ENCODE data around the gene MYO1A.

The MYO1A gene

GRCh38 chr12:57091638-57092528 is 42.0 kb upstream of the MYO1A start:
- no peak for ATAC-seq (replicated peaks; ENCODE audit: extremely low read depth, poor library complexity, severe bottlenecking)
- no peak for DNase-seq (ENCODE audit: low spot score in 2 of 2)
- Mint-ChIP-seq H3K36me3 (ENCODE audit: insufficient read depth) (peaks cover 17% of the 10 kb centered on the region), H3K4me1 (peaks cover 64% of the 10 kb centered on the region), H3K4me3 (no peak overlapping the region), H3K9me3 (no peaks in the 10 kb centered on the region), H3K27ac (ENCODE audit: low read depth) (peak overlapping the region; percentile 84), H3K27me3 (no peaks in the 10 kb centered on the region)

GRCh38 chr12:57090924-57091637 is 41.2 kb upstream of the MYO1A start:
- no peak for ATAC-seq (replicated peaks; ENCODE audit: extremely low read depth, poor library complexity, severe bottlenecking)
- DNase-seq (ENCODE audit: low spot score in 2 of 2) = no peak
- Mint-ChIP-seq H3K27me3 (no peaks in the 10 kb centered on the region), H3K4me1 (peaks cover 68% of the 10 kb centered on the region), H3K36me3 (ENCODE audit: insufficient read depth) (peaks cover 14% of the 10 kb centered on the region), H3K9me3 (no peaks in the 10 kb centered on the region), H3K4me3 (peak overlapping the region; percentile 91), H3K27ac (ENCODE audit: low read depth) (peak overlapping the region; percentile 84)

- peaks cover 74% of the 10 kb centered on the region for H3K4me1 Mint-ChIP-seq
- no peak for ATAC-seq (replicated peaks; ENCODE audit: extremely low read depth, poor library complexity, severe bottlenecking)
- DNase-seq (ENCODE audit: low spot score in 2 of 2) = no peak
- H3K9me3 Mint-ChIP-seq = no peaks in the 10 kb centered on the region
- peak overlapping the region; percentile 91 for H3K4me3 Mint-ChIP-seq
- no peaks in the 10 kb centered on the region for H3K27me3 Mint-ChIP-seq
- H3K27ac Mint-ChIP-seq (ENCODE audit: low read depth) = peak overlapping the region; percentile 84
- H3K36me3 Mint-ChIP-seq (ENCODE audit: insufficient read depth) = peaks cover 16% of the 10 kb centered on the region
Measured at GRCh38 chr12:57090490-57090889, 40.6 kb upstream of the MYO1A start.

GRCh38 chr12:57089271-57090245 is 39.6 kb upstream of the MYO1A start:
- Mint-ChIP-seq H3K36me3 (ENCODE audit: insufficient read depth) (peaks cover 16% of the 10 kb centered on the region), H3K4me3 (peak overlapping the region; percentile 91), H3K27me3 (no peaks in the 10 kb centered on the region), H3K9me3 (no peaks in the 10 kb centered on the region), H3K4me1 (peaks cover 73% of the 10 kb centered on the region), H3K27ac (ENCODE audit: low read depth) (peak overlapping the region; percentile 84)
- DNase-seq (ENCODE audit: low spot score in 2 of 2) (no peak), ATAC-seq (replicated peaks; ENCODE audit: extremely low read depth, poor library complexity, severe bottlenecking) (no peak)

GRCh38 chr12:57088354-57089270 is 38.7 kb upstream of the MYO1A start, which contains the start of gene NAB2:
Gene NAB2, plus strand, starts transcription at chr12:57089114. Its CDS starts 158 bp downstream, at chr12:57089272.
- peak within 1 kb of the TSS; percentile 91 for H3K4me3 Mint-ChIP-seq

GRCh38 chr12:57087691-57088353 is 37.9 kb upstream of the MYO1A start:
- Mint-ChIP-seq H3K4me3 (peak overlapping the region; percentile 91), H3K27me3 (no peaks in the 10 kb centered on the region), H3K9me3 (no peaks in the 10 kb centered on the region), H3K36me3 (ENCODE audit: insufficient read depth) (peaks cover 16% of the 10 kb centered on the region), H3K4me1 (peaks cover 60% of the 10 kb centered on the region), H3K27ac (ENCODE audit: low read depth) (peak overlapping the region; percentile 83)
- DNase-seq (ENCODE audit: low spot score in 2 of 2) (peak; percentile 40 to 47), ATAC-seq (replicated peaks; ENCODE audit: extremely low read depth, poor library complexity, severe bottlenecking) (peak; percentile 30)

More at GRCh38 chr12:57088354-57089270, 38.7 kb upstream of the MYO1A start, which contains the start of gene NAB2:
- peaks cover 67% of the 10 kb centered on the region for H3K4me1 Mint-ChIP-seq
- H3K27me3 Mint-ChIP-seq = no peaks in the 10 kb centered on the region
- no peaks in the 10 kb centered on the region for H3K9me3 Mint-ChIP-seq
- DNase-seq (ENCODE audit: low spot score in 2 of 2) (peak; percentile 75 to 84), ATAC-seq (replicated peaks; ENCODE audit: extremely low read depth, poor library complexity, severe bottlenecking) (peak; percentile 69)
- peak within 1 kb of the TSS; percentile 84 for H3K27ac Mint-ChIP-seq (ENCODE audit: low read depth)
- H3K36me3 Mint-ChIP-seq (ENCODE audit: insufficient read depth) = peaks cover 16% of the 10 kb centered on the region

GRCh38 chr12:57087010-57087690 is 37.2 kb upstream of the MYO1A start:
- Mint-ChIP-seq H3K4me1 (peaks cover 53% of the 10 kb centered on the region), H3K9me3 (no peaks in the 10 kb centered on the region), H3K4me3 (peak overlapping the region; percentile 91), H3K27ac (ENCODE audit: low read depth) (peak overlapping the region; percentile 90), H3K36me3 (ENCODE audit: insufficient read depth) (peaks cover 13% of the 10 kb centered on the region), H3K27me3 (no peaks in the 10 kb centered on the region)
- peak; percentile 64 to 68 for DNase-seq (ENCODE audit: low spot score in 2 of 2)
- peak; percentile 57 for ATAC-seq (replicated peaks; ENCODE audit: extremely low read depth, poor library complexity, severe bottlenecking)

GRCh38 chr12:57086493-57087009 is 36.6 kb upstream of the MYO1A start:
- peak overlapping the region; percentile 91 for H3K4me3 Mint-ChIP-seq
- H3K36me3 Mint-ChIP-seq (ENCODE audit: insufficient read depth) = peaks cover 13% of the 10 kb centered on the region
- H3K27ac Mint-ChIP-seq (ENCODE audit: low read depth) = peak overlapping the region; percentile 90
- H3K4me1 Mint-ChIP-seq = peaks cover 51% of the 10 kb centered on the region
- no peaks in the 10 kb centered on the region for H3K27me3 Mint-ChIP-seq
- no peak for DNase-seq (ENCODE audit: low spot score in 2 of 2)
- ATAC-seq (replicated peaks; ENCODE audit: extremely low read depth, poor library complexity, severe bottlenecking) = no peak
- no peaks in the 10 kb centered on the region for H3K9me3 Mint-ChIP-seq

- DNase-seq (ENCODE audit: low spot score in 2 of 2) (no peak), ATAC-seq (replicated peaks; ENCODE audit: extremely low read depth, poor library complexity, severe bottlenecking) (no peak)
- Mint-ChIP-seq H3K27ac (ENCODE audit: low read depth) (peak overlapping the region; percentile 90), H3K4me1 (peaks cover 48% of the 10 kb centered on the region), H3K9me3 (no peaks in the 10 kb centered on the region), H3K27me3 (no peaks in the 10 kb centered on the region), H3K36me3 (ENCODE audit: insufficient read depth) (peaks cover 15% of the 10 kb centered on the region), H3K4me3 (peak overlapping the region; percentile 91)
Measured at GRCh38 chr12:57085999-57086492, 36.1 kb upstream of the MYO1A start.

GRCh38 chr12:57080855-57081254 is 30.9 kb upstream of the MYO1A start:
- H3K4me1 Mint-ChIP-seq = peaks cover 21% of the 10 kb centered on the region
- no peaks in the 10 kb centered on the region for H3K27me3 Mint-ChIP-seq
- peaks cover 13% of the 10 kb centered on the region for H3K36me3 Mint-ChIP-seq (ENCODE audit: insufficient read depth)
- no peak overlapping the region for H3K4me3 Mint-ChIP-seq
- no peak overlapping the region for H3K27ac Mint-ChIP-seq (ENCODE audit: low read depth)
- DNase-seq (ENCODE audit: low spot score in 2 of 2) (no peak), ATAC-seq (replicated peaks; ENCODE audit: extremely low read depth, poor library complexity, severe bottlenecking) (no peak)
- H3K9me3 Mint-ChIP-seq = no peaks in the 10 kb centered on the region
